WERI-Rb-1 (cell line): ENCODE results near the gene TRAPPC6A.

ENCODE experiments used
- DNase-seq: peaks from one replicate; pipeline ENCODE4 v3.0.0-alpha.2; 2020
- H3K27ac ChIP-seq: fragments of 250-450 bp; sonication (Bioruptor Pico); 2 replicates; pipeline ENCODE4 v1.5.1; 2020; ENCODE audit warnings: mild to moderate bottlenecking, moderate library complexity
- H3K27me3 ChIP-seq: fragments of 250-450 bp; sonication (Bioruptor Pico); 2 replicates; pipeline ENCODE4 v1.5.1; 2021; ENCODE audit warnings: mild to moderate bottlenecking, low read depth, moderate library complexity; ENCODE audit not compliant: insufficient read depth, severe bottlenecking
- H3K36me3 ChIP-seq: fragments of 250-450 bp; sonication (Bioruptor Pico); 2 replicates; pipeline ENCODE4 v1.5.1; 2020; ENCODE audit warnings: mild to moderate bottlenecking, moderate library complexity
- H3K4me3 ChIP-seq: 2 replicates; pipeline ENCODE4 v1.5.1; 2011; ENCODE audit warnings: low read depth, mild to moderate bottlenecking, control low read depth, low read length
- H3K9me3 ChIP-seq: fragments of 250-450 bp; sonication (Bioruptor Pico); 2 replicates; pipeline ENCODE4 v1.5.1; 2021; ENCODE audit warnings: mild to moderate bottlenecking, moderate library complexity; ENCODE audit not compliant: severe bottlenecking
- TF ChIP-seq, protein P1 (sequence below): IDR thresholded peaks from 2 replicates; pipeline ENCODE4 v1.5.1; 2011; ENCODE audit warnings: low read depth, mild to moderate bottlenecking, control low read depth, inconsistent platforms, low read length

Gene TRAPPC6A

GRCh38 chr19:45141203-45141900 lies 36.7 kb downstream of the TRAPPC6A start:
- no peak overlapping the region for H3K27ac ChIP-seq
- TF ChIP-seq, protein P1, sequence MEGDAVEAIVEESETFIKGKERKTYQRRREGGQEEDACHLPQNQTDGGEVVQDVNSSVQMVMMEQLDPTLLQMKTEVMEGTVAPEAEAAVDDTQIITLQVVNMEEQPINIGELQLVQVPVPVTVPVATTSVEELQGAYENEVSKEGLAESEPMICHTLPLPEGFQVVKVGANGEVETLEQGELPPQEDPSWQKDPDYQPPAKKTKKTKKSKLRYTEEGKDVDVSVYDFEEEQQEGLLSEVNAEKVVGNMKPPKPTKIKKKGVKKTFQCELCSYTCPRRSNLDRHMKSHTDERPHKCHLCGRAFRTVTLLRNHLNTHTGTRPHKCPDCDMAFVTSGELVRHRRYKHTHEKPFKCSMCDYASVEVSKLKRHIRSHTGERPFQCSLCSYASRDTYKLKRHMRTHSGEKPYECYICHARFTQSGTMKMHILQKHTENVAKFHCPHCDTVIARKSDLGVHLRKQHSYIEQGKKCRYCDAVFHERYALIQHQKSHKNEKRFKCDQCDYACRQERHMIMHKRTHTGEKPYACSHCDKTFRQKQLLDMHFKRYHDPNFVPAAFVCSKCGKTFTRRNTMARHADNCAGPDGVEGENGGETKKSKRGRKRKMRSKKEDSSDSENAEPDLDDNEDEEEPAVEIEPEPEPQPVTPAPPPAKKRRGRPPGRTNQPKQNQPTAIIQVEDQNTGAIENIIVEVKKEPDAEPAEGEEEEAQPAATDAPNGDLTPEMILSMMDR = no peak
- H3K4me3 ChIP-seq = no peak overlapping the region
- no peak for DNase-seq
- H3K9me3 ChIP-seq = no peaks in the 10 kb centered on the region
- no peaks in the 10 kb centered on the region for H3K27me3 ChIP-seq
- H3K36me3 ChIP-seq = peaks cover 32% of the 10 kb centered on the region

DNA sequence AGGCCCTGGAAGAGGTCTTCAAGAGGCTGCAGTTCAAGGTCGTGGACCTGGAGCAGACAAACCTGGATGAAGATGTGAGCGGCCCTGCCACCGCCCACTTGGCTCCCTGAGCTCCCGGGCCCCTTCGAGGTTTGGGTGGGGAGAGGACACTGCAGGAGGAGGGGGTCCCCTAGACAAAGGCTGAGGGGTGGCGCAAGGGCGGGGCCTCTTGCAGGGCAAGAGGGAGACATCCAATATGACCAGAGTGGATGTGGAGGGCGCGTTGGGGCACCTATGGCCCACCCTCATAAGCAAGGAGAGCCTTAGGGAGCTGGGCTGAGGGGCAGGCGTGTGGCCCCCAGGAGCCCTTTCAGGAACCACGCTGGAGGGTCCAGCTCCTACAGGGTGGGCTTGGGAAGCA lies 37.5 kb downstream of the TRAPPC6A start:
- DNase-seq = no peak
- TF ChIP-seq, protein P1 = no peak
- Histone ChIP-seq H3K36me3 (peaks cover 29% of the 10 kb centered on the region), H3K9me3 (no peaks in the 10 kb centered on the region), H3K27ac (no peak overlapping the region), H3K27me3 (no peaks in the 10 kb centered on the region), H3K4me3 (no peak overlapping the region)

- Histone ChIP-seq H3K9me3 (no peaks in the 10 kb centered on the region), H3K27ac (no peak overlapping the region), H3K36me3 (peaks cover 28% of the 10 kb centered on the region), H3K4me3 (no peak overlapping the region), H3K27me3 (no peaks in the 10 kb centered on the region)
- TF ChIP-seq, protein P1 = no peak
- no peak for DNase-seq
These were observed 37.9 kb downstream of the TRAPPC6A start for GRCh38 chr19:45140144-45140503.

DNA sequence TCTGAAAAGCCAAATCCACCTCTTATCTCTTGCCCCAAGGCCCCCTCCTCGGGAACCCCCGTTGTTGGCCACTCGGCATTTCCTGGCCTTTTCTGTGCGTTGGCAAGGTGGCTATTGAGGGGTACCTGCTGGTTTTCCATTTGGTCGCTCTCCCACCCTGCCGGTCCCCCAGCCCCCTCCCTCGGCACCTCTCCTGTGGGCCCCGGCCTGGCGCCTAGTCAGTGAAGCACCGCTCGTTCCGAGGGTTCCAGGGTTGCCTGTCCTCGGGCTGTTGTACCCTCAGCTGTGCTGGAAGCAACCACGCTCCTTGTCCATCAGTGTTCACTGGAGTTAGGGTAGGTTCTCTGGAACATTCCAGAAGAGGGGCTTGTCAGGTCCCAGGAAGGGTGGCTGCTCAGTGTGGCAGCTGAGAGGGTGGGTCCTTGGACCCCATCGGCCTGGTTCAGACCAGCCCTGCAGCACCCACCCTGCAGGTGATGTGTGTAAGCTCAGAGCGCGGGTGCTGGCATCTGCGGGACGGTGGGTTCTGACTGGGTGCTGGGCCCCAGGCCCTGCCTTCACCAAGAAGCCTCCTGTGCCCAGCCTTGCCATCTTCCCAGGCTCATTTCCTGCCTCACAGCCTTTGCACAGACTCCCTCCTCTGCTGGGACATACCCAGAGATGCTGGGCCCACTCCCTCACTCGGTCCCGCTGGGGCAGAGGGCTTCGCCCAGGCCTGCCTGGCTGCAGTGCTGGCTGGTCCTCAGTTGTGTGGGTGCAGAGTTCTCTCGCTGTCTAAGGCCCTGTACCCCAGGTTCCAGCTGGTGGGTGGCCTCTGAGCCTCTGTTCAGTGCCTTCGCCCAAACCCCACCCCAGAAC lies 38.5 kb downstream of the TRAPPC6A start:
- Histone ChIP-seq H3K9me3 (no peaks in the 10 kb centered on the region), H3K4me3 (no peak overlapping the region), H3K27me3 (no peaks in the 10 kb centered on the region), H3K27ac (no peak overlapping the region), H3K36me3 (peaks cover 25% of the 10 kb centered on the region)
- DNase-seq = no peak
- TF ChIP-seq, protein P1 = no peak

DNA sequence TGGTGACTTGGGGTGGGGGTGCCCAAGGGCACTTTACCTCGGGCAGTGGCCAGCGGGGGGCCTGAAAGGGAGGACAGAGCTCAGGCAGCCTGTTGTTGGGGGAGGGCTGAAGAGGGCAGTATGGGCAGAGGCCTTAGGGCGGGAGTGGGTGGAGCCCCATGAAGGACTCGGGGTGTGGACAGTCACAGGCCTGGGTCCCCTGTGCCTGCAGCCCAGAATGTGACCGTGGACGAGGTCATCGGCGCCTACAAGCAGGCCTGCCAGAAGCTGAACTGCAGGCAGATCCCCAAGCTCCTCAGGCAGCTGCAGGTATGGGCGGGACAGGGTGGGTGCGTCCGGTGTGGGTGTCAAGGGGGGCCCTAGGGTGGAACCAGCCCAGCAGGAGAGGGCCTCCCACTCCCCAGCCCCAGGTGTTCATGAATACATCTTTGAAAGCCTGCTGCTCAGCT lies 39.7 kb downstream of the TRAPPC6A start:
- Histone ChIP-seq H3K27ac (no peak overlapping the region), H3K27me3 (no peaks in the 10 kb centered on the region)
- TF ChIP-seq, protein P1 = no peak

More for the DNA sequence above, 39.7 kb downstream of the TRAPPC6A start:
- no peak for DNase-seq
- Histone ChIP-seq H3K9me3 (no peaks in the 10 kb centered on the region), H3K36me3 (peaks cover 22% of the 10 kb centered on the region), H3K4me3 (no peak overlapping the region)
